Epithelial cell of proximal tubule (primary cell): Measurements from ENCODE around the gene BOD1L1. TPM values are rescaled to one million over a fixed set of nuclear protein-coding genes. Genes with fewer than 3 reads are reported as not detected.

Source experiments
- DNase-seq: peaks from one replicate; pipeline ENCODE4 v3.0.0-alpha.2; 2011; ENCODE audit warnings: low read depth
- H3K4me3 ChIP-seq: 2 replicates; pipeline ENCODE4 v1.5.1; 2011; ENCODE audit warnings: low read depth, mild to moderate bottlenecking, low read length
- CTCF ChIP-seq: conservative IDR thresholded peaks from 2 replicates; pipeline ENCODE4 v1.5.1; 2012; ENCODE audit warnings: low read depth, mild to moderate bottlenecking, low read length
- total RNA-seq: library from RNA; depleted of rRNA; stranded (reverse); fragments of >200 nt; gene quantifications from 2 replicates; pipeline ENCODE4 v1.2.3, GENCODE V29; 2015

The BOD1L1 gene
- total RNA-seq, 1 donor from 2014 or later: 20.6 TPM

GRCh38 chr4:13588954-13589353 lies 38.6 kb downstream of the BOD1L1 start:
- DNase-seq: no peak
- no peak overlapping the region for H3K4me3 ChIP-seq
- no peak for TF ChIP-seq CTCF

GRCh38 chr4:13584481-13584880 lies 43.0 kb downstream of the BOD1L1 start:
- DNase-seq: no peak
- TF ChIP-seq CTCF: no peak
- H3K4me3 ChIP-seq: no peak overlapping the region

- DNase-seq: no peak
These were observed 47.5 kb downstream of the BOD1L1 start for GRCh38 chr4:13580036-13580435.

GRCh38 chr4:13577660-13578059 lies 49.9 kb downstream of the BOD1L1 start:
- no peak overlapping the region for H3K4me3 ChIP-seq
- no peak for DNase-seq
- TF ChIP-seq CTCF: no peak

More at GRCh38 chr4:13580036-13580435, 47.5 kb downstream of the BOD1L1 start:
- H3K4me3 ChIP-seq: no peak overlapping the region
- no peak for TF ChIP-seq CTCF

- TF ChIP-seq CTCF: no peak
- no peak overlapping the region for H3K4me3 ChIP-seq
- no peak for DNase-seq
These were observed 56.6 kb downstream of the BOD1L1 start for GRCh38 chr4:13570916-13571315.

- TF ChIP-seq CTCF: no peak
- DNase-seq: no peak
- no peak overlapping the region for H3K4me3 ChIP-seq
These were observed 60.4 kb downstream of the BOD1L1 start for GRCh38 chr4:13567125-13567524.

- no peak for TF ChIP-seq CTCF
- DNase-seq: no peak
- no peak overlapping the region for H3K4me3 ChIP-seq
These were observed 64.6 kb downstream of the BOD1L1 start for GRCh38 chr4:13562876-13563275.
